ENCODE measurements around the gene EPO.
"Not testable (repeated sequence)": the region's sequence is repeated elsewhere in the genome, so short reads cannot be mapped to it uniquely, and the experiment has no call there.

The EPO gene

GRCh38 chr7:100714725-100715124 is 5.5 kb upstream of the EPO start:
- Histone ChIP-seq H3K4me2 (no peak overlapping the region), H4K20me1 (ENCODE audit: insufficient read depth) (no peaks in the 10 kb centered on the region), H3K9ac (no peak overlapping the region)

GRCh38 chr7:100717073-100717472 is 3.2 kb upstream of the EPO start:
- not testable (repeated sequence) for H4K20me1 ChIP-seq (ENCODE audit: insufficient read depth); H3K27ac ChIP-seq; H3K4me3 ChIP-seq (IDR thresholded peaks at IDR 0.05; ENCODE audit: insufficient read depth, low read depth, low read length); H3K4me1 ChIP-seq (ENCODE audit: low read depth, poor library complexity, severe bottlenecking); H2AFZ ChIP-seq (ENCODE audit: low read depth); H3K79me2 ChIP-seq (ENCODE audit: insufficient read depth, low read depth); H3K9ac ChIP-seq; H3K36me3 ChIP-seq (ENCODE audit: insufficient read depth); H3K4me2 ChIP-seq
- H3K27me3 ChIP-seq (ENCODE audit: insufficient read depth, low read depth) = peaks cover 42% of the 10 kb centered on the region

More at GRCh38 chr7:100714725-100715124, 5.5 kb upstream of the EPO start:
- no peak overlapping the region for H3K4me3 ChIP-seq (IDR thresholded peaks at IDR 0.05; ENCODE audit: insufficient read depth, low read depth, low read length)
- H2AFZ ChIP-seq (ENCODE audit: low read depth) = no peak overlapping the region
- H3K27me3 ChIP-seq (ENCODE audit: insufficient read depth, low read depth) = peaks cover 27% of the 10 kb centered on the region
- no peaks in the 10 kb centered on the region for H3K79me2 ChIP-seq (ENCODE audit: insufficient read depth, low read depth)
- no peak for TF ChIP-seq CTCF (conservative IDR thresholded peaks at IDR 0.05; ENCODE audit: low read depth, low read length)
- H3K27ac ChIP-seq = no peak overlapping the region
- H3K36me3 ChIP-seq (ENCODE audit: insufficient read depth) = no peaks in the 10 kb centered on the region
- no peaks in the 10 kb centered on the region for H3K4me1 ChIP-seq (ENCODE audit: low read depth, poor library complexity, severe bottlenecking)

GRCh38 chr7:100719523-100720278 is 567 bp upstream of the EPO start:
- H2AFZ ChIP-seq (ENCODE audit: low read depth) = no peak overlapping the region
- H3K27me3 ChIP-seq (ENCODE audit: insufficient read depth, low read depth) = peaks cover 69% of the 10 kb centered on the region
- no peak overlapping the region for H3K4me2 ChIP-seq
- H3K4me3 ChIP-seq (IDR thresholded peaks at IDR 0.05; ENCODE audit: insufficient read depth, low read depth, low read length) = no peak overlapping the region
- no peaks in the 10 kb centered on the region for H3K79me2 ChIP-seq (ENCODE audit: insufficient read depth, low read depth)
- no peak overlapping the region for H3K27ac ChIP-seq
- no peaks in the 10 kb centered on the region for H3K36me3 ChIP-seq (ENCODE audit: insufficient read depth)
- H4K20me1 ChIP-seq (ENCODE audit: insufficient read depth) = no peaks in the 10 kb centered on the region
- no peak overlapping the region for H3K9ac ChIP-seq
- no peak for TF ChIP-seq CTCF (conservative IDR thresholded peaks at IDR 0.05; ENCODE audit: low read depth, low read length)
- no peaks in the 10 kb centered on the region for H3K4me1 ChIP-seq (ENCODE audit: low read depth, poor library complexity, severe bottlenecking)

GRCh38 chr7:100720671-100721504 is 620 bp downstream of the EPO start:
- H3K4me3 ChIP-seq (IDR thresholded peaks at IDR 0.05; ENCODE audit: insufficient read depth, low read depth, low read length) = no peak overlapping the region
- no peaks in the 10 kb centered on the region for H3K4me1 ChIP-seq (ENCODE audit: low read depth, poor library complexity, severe bottlenecking)
- H3K79me2 ChIP-seq (ENCODE audit: insufficient read depth, low read depth) = no peaks in the 10 kb centered on the region
- no peak overlapping the region for H3K27ac ChIP-seq
- H3K4me2 ChIP-seq = no peak overlapping the region
- no peak overlapping the region for H2AFZ ChIP-seq (ENCODE audit: low read depth)
- no peak overlapping the region for H3K9ac ChIP-seq
- H4K20me1 ChIP-seq (ENCODE audit: insufficient read depth) = no peaks in the 10 kb centered on the region
- H3K36me3 ChIP-seq (ENCODE audit: insufficient read depth) = no peaks in the 10 kb centered on the region
- no peak for TF ChIP-seq CTCF (conservative IDR thresholded peaks at IDR 0.05; ENCODE audit: low read depth, low read length)
- peaks cover 72% of the 10 kb centered on the region for H3K27me3 ChIP-seq (ENCODE audit: insufficient read depth, low read depth)

GRCh38 chr7:100721505-100721812 is 1.2 kb downstream of the EPO start:
- Histone ChIP-seq H3K36me3 (ENCODE audit: insufficient read depth) (no peaks in the 10 kb centered on the region), H3K27ac (no peak overlapping the region), H4K20me1 (ENCODE audit: insufficient read depth) (no peaks in the 10 kb centered on the region), H3K27me3 (ENCODE audit: insufficient read depth, low read depth) (peaks cover 77% of the 10 kb centered on the region), H3K79me2 (ENCODE audit: insufficient read depth, low read depth) (no peaks in the 10 kb centered on the region), H3K4me2 (no peak overlapping the region), H3K9ac (no peak overlapping the region), H3K4me3 (IDR thresholded peaks at IDR 0.05; ENCODE audit: insufficient read depth, low read depth, low read length) (no peak overlapping the region), H3K4me1 (ENCODE audit: low read depth, poor library complexity, severe bottlenecking) (no peaks in the 10 kb centered on the region), H2AFZ (ENCODE audit: low read depth) (no peak overlapping the region)
- no peak for TF ChIP-seq CTCF (conservative IDR thresholded peaks at IDR 0.05; ENCODE audit: low read depth, low read length)
